Nephron progenitor cell (in vitro differentiated cells): ENCODE data around the gene TMEM272.

ENCODE experiments used
- DNase-seq: peaks from one replicate; pipeline ENCODE4 v3.0.0; 2021
- H3K27ac Mint-ChIP-seq: 2 replicates; pipeline ENCODE4 v1.8.0; 2021; ENCODE audit warnings: mild to moderate bottlenecking, moderate library complexity, mixed read lengths
- H3K27me3 Mint-ChIP-seq: 2 replicates; pipeline ENCODE4 v1.8.0; 2021; ENCODE audit warnings: mild to moderate bottlenecking, low read depth, mixed read lengths; ENCODE audit not compliant: poor library complexity
- H3K36me3 Mint-ChIP-seq: 2 replicates; pipeline ENCODE4 v1.8.0; 2021; ENCODE audit warnings: low read depth, mixed read lengths
- H3K4me1 Mint-ChIP-seq: 2 replicates; pipeline ENCODE4 v1.8.0; 2021; ENCODE audit warnings: mixed read lengths
- H3K4me3 Mint-ChIP-seq: 2 replicates; pipeline ENCODE4 v1.8.0; 2021; ENCODE audit warnings: mild to moderate bottlenecking, moderate library complexity, mixed read lengths
- H3K9me3 Mint-ChIP-seq: 2 replicates; pipeline ENCODE4 v1.8.0; 2021; ENCODE audit warnings: mild to moderate bottlenecking, moderate library complexity, mixed read lengths
- CTCF ChIP-seq: fragments of 200-600 bp; sonication (generic); IDR thresholded peaks from 2 replicates; pipeline ENCODE4 v1.5.0; 2021; ENCODE audit warnings: antibody characterized with exemption

TMEM272 gene

GRCh38 chr13:51822106-51822815, 22.7 kb downstream of the TMEM272 start:
- no peak for TF ChIP-seq CTCF
- H3K36me3 Mint-ChIP-seq = no peaks in the 10 kb centered on the region
- H3K4me1 Mint-ChIP-seq = peaks cover 9% of the 10 kb centered on the region
- peaks cover 20% of the 10 kb centered on the region for H3K27me3 Mint-ChIP-seq
- no peak for DNase-seq
- no peak overlapping the region for H3K4me3 Mint-ChIP-seq
- H3K9me3 Mint-ChIP-seq = no peaks in the 10 kb centered on the region
- H3K27ac Mint-ChIP-seq = no peak overlapping the region

GRCh38 chr13:51821606-51822005, 23.4 kb downstream of the TMEM272 start:
- Mint-ChIP-seq H3K27ac (no peak overlapping the region), H3K4me1 (peaks cover 12% of the 10 kb centered on the region)
- no peak for TF ChIP-seq CTCF

GRCh38 chr13:51820016-51820597, 24.9 kb downstream of the TMEM272 start:
- H3K27me3 Mint-ChIP-seq = peaks cover 30% of the 10 kb centered on the region
- no peak overlapping the region for H3K27ac Mint-ChIP-seq
- H3K9me3 Mint-ChIP-seq = no peaks in the 10 kb centered on the region
- no peaks in the 10 kb centered on the region for H3K36me3 Mint-ChIP-seq
- no peak for DNase-seq
- peaks cover 22% of the 10 kb centered on the region for H3K4me1 Mint-ChIP-seq
- no peak overlapping the region for H3K4me3 Mint-ChIP-seq
- TF ChIP-seq CTCF = no peak

More at GRCh38 chr13:51821606-51822005, 23.4 kb downstream of the TMEM272 start:
- Mint-ChIP-seq H3K27me3 (peaks cover 26% of the 10 kb centered on the region), H3K36me3 (no peaks in the 10 kb centered on the region), H3K4me3 (no peak overlapping the region), H3K9me3 (no peaks in the 10 kb centered on the region)
- no peak for DNase-seq

- H3K4me1 Mint-ChIP-seq = peaks cover 27% of the 10 kb centered on the region
- no peak for TF ChIP-seq CTCF
- no peak overlapping the region for H3K27ac Mint-ChIP-seq
- H3K9me3 Mint-ChIP-seq = no peaks in the 10 kb centered on the region
- no peak overlapping the region for H3K4me3 Mint-ChIP-seq
- peaks cover 33% of the 10 kb centered on the region for H3K27me3 Mint-ChIP-seq
- no peaks in the 10 kb centered on the region for H3K36me3 Mint-ChIP-seq
- DNase-seq = no peak
Observed at GRCh38 chr13:51819544-51819943, 25.4 kb downstream of the TMEM272 start.

- DNase-seq = no peak
- no peak for TF ChIP-seq CTCF
- H3K4me3 Mint-ChIP-seq = no peak overlapping the region
- H3K36me3 Mint-ChIP-seq = no peaks in the 10 kb centered on the region
- peaks cover 33% of the 10 kb centered on the region for H3K27me3 Mint-ChIP-seq
- H3K4me1 Mint-ChIP-seq = peaks cover 27% of the 10 kb centered on the region
- H3K9me3 Mint-ChIP-seq = no peaks in the 10 kb centered on the region
- H3K27ac Mint-ChIP-seq = peak overlapping the region; percentile 33
Observed at GRCh38 chr13:51818781-51819511, 26.0 kb downstream of the TMEM272 start.
